HepG2 (cell line): ENCODE results near the gene ARHGAP26. TPM values are rescaled to one million over a fixed set of nuclear protein-coding genes. Genes with fewer than 3 reads are reported as not detected.

Experiments
- ATAC-seq: fragments of 200-7000 bp; cut with Tn5 transposase; 3 replicates; pipeline ENCODE4 v1.9.1; 2020; ENCODE audit warnings: mild to moderate bottlenecking, moderate library complexity
- BruUV-seq: library from RNA; stranded (reverse); fragments of 400-500 nt; replicated peaks from 2 replicates; lab custom pipeline; 2021; lab: Mats Ljungman, UMichigan
- CTCF ChIA-PET: fragments of 300-600 bp; formaldehyde crosslinking; extraction: SDS; loops from one replicate; lab custom pipeline; 2021; ENCODE audit warnings: low total read pairs, inconsistent platforms, low intra/inter-chr PET ratio; lab: Yijun Ruan, JAX
- POLR2A ChIA-PET: fragments of 350-600 bp; sonication (Branson Sonifier 250); formaldehyde crosslinking; loops from one replicate; lab custom pipeline; 2020; ENCODE audit warnings: antibody characterized with exemption, inconsistent platforms; lab: Yijun Ruan, JAX
- DNase-seq: peaks from one replicate; pipeline ENCODE4 v3.0.0-alpha.2; 2015; ENCODE audit warnings: low spot score
- FAIRE-seq: peaks from 3 replicates; lab custom pipeline; 2011; peaks lifted over from hg19 to GRCh38; lab: Jason Lieb, UNC
- H2AFZ ChIP-seq: one replicate; pipeline ENCODE4 v1.6.1; 2011; ENCODE audit warnings: low read length, inconsistent platforms
- H3K27ac ChIP-seq: fragments of 300-600 bp; 3 replicates; pipeline ENCODE4 v1.8.0; 2011; ENCODE audit warnings: mixed run types, mild to moderate bottlenecking, mixed read lengths, low read length, inconsistent platforms; ENCODE audit not compliant: insufficient read depth; ENCODE audit errors: extremely low read length
- H3K27me3 ChIP-seq, 2 experiments: fragments of 200-600 bp in 1 of 2; 2 replicates in 1 of 2; 3 replicates in 1 of 2; pipeline versions ENCODE4 v1.6.0 to v1.8.0; 2011; ENCODE audit warnings: low read length in 2 of 2, mild to moderate bottlenecking in 2 of 2, moderate library complexity in 2 of 2, inconsistent platforms in 1 of 2; ENCODE audit not compliant: insufficient read depth in 2 of 2, control insufficient read depth in 1 of 2
- H3K36me3 ChIP-seq, 2 experiments: fragments of 200-600 bp in 1 of 2; replicated peaks in 1 of 2; 2 replicates in 1 of 2; 3 replicates in 1 of 2; pipeline versions ENCODE4 v1.5.1 to v1.8.0; 2011; ENCODE audit warnings: low read length in 2 of 2, inconsistent platforms in 1 of 2; ENCODE audit not compliant: insufficient read depth in 2 of 2, control insufficient read depth in 1 of 2
- H3K4me1 ChIP-seq: 2 replicates; pipeline ENCODE4 v1.5.1; 2012; ENCODE audit warnings: low read length, inconsistent platforms; ENCODE audit not compliant: insufficient read depth
- H3K4me2 ChIP-seq: 2 replicates; pipeline ENCODE4 v1.6.0; 2011; ENCODE audit warnings: low read depth, low read length, inconsistent platforms
- H3K4me3 ChIP-seq, 3 experiments: fragments of 200-600 bp in 1 of 3; sonication (generic), shearing (Covaris generic) in 1 of 3; replicated peaks in 1 of 3; 2 replicates each; pipeline ENCODE4 v1.5.1; 2011 to 2016; ENCODE audit warnings: low read length in 3 of 3, inconsistent platforms in 2 of 3, low read depth in 2 of 3, mild to moderate bottlenecking in 2 of 3, control low read depth in 1 of 3, mixed read lengths in 1 of 3; ENCODE audit not compliant: insufficient read depth in 1 of 3
- H3K79me2 ChIP-seq: one replicate; pipeline ENCODE4 v1.6.1; 2011; ENCODE audit warnings: low read length, inconsistent platforms; ENCODE audit not compliant: insufficient read depth
- H3K9ac ChIP-seq: 2 replicates; pipeline ENCODE4 v1.6.0; 2011; ENCODE audit warnings: mild to moderate bottlenecking, low read depth, low read length, inconsistent platforms; ENCODE audit not compliant: insufficient read depth
- H3K9me3 ChIP-seq: 2 replicates; pipeline ENCODE4 v1.5.1; 2012; ENCODE audit warnings: mild to moderate bottlenecking, low read length
- H4K20me1 ChIP-seq: 2 replicates; pipeline ENCODE4 v1.6.0; 2011; ENCODE audit warnings: inconsistent platforms, mild to moderate bottlenecking, low read length, moderate library complexity; ENCODE audit not compliant: insufficient read depth
- CREM ChIP-seq, 2 experiments: sonication (generic) in 1 of 2; formaldehyde crosslinking in 1 of 2; IDR thresholded peaks; 2 replicates each; pipeline versions ENCODE4 v1.4.0 to v1.6.1; 2016 to 2020; ENCODE audit warnings: antibody characterized with exemption in 1 of 2, mild to moderate bottlenecking in 1 of 2, missing genetic modification reagents in 1 of 2
- GATA4 ChIP-seq: sonication (generic); IDR thresholded peaks from 2 replicates; pipeline ENCODE4 v1.6.1; 2016; ENCODE audit warnings: antibody characterized with exemption, low read depth, borderline replicate concordance
- HDAC1 ChIP-seq: sonication (generic); formaldehyde crosslinking; IDR thresholded peaks from 2 replicates; pipeline ENCODE4 v1.5.1; 2020; ENCODE audit warnings: mild to moderate bottlenecking, missing genetic modification reagents
- HMG20B ChIP-seq: conservative IDR thresholded peaks from 2 replicates; pipeline ENCODE4 v1.6.1; 2016; ENCODE audit warnings: missing genetic modification reagents, missing compliant biosample characterization
- MEF2D ChIP-seq: sonication (generic); formaldehyde crosslinking; IDR thresholded peaks from 2 replicates; pipeline ENCODE4 v1.5.1; 2020; ENCODE audit warnings: mild to moderate bottlenecking, missing genetic modification reagents
- RBFOX2 ChIP-seq: fragments of 200-400 bp; formaldehyde crosslinking; IDR thresholded peaks from 2 replicates; pipeline ENCODE4 v1.6.1; 2017; ENCODE audit warnings: low read depth, mild to moderate bottlenecking, low read length
- ZNF407 ChIP-seq: sonication (generic); formaldehyde crosslinking; IDR thresholded peaks from one replicate; pipeline ENCODE4 v1.5.1; 2020; ENCODE audit warnings: mild to moderate bottlenecking, missing genetic modification reagents; ENCODE audit errors: not compliant biosample characterization
- ZNF503 ChIP-seq: sonication (generic); formaldehyde crosslinking; IDR thresholded peaks from 2 replicates; pipeline ENCODE4 v1.4.0; 2020; ENCODE audit warnings: missing genetic modification reagents
- WGBS: methylation state at CpG from one replicate; pipeline ENCODE4 v1.1.6; 2017; ENCODE audit warnings: low lambda C conversion rate; 5-methylcytosine and 5-hydroxymethylcytosine counted together
- in situ Hi-C: cut with HindIII; loops from 2 replicates; pipeline ENCODE4 v1.10.0; 2017; ENCODE audit warnings: low pct_unique_long_range_greater_than_20kb; ENCODE audit not compliant: extremely low pct_ligation_motif_present
- intact Hi-C: fragments of 100-400 bp; cut with micrococcal nuclease; formaldehyde crosslinking; loops from one replicate; pipeline ENCODE4 v1.10.0; 2022; ENCODE audit not compliant: unreplicated experiment
- polyA plus RNA-seq, 8 experiments: library from polyadenylated mRNA; depleted of rRNA in 3 of 8; stranded (reverse) in 7 of 8; unstranded in 1 of 8; fragments of >200 nt; fragmentation: Illumina TruSeq in 4 of 8; extraction: Trizol in 4 of 8; gene quantifications; 2 replicates each; pipeline versions ENCODE4 v1.2.1 to v1.2.3, GENCODE V29; 2011 to 2016; ENCODE audit warnings: low read depth in 4 of 8, missing spikeins in 1 of 8, mixed read lengths in 1 of 8; ENCODE audit not compliant: insufficient read depth in 1 of 8
- total RNA-seq, 5 experiments: library from RNA; depleted of rRNA; stranded (reverse); fragments of >200 nt; fragmentation: Illumina TruSeq; extraction: Trizol; gene quantifications; 2 replicates each; pipeline ENCODE4 v1.2.3, GENCODE V29; 2016; ENCODE audit warnings: low read depth in 1 of 5

ARHGAP26 gene
- total and polyA plus RNA-seq, 2 of the 13 experiments (the other 11 are each of a cell fraction or from before 2014, with no cell fraction given): 9.6 to 18.2 TPM

GRCh38 chr5:142957528-142957927, 187.4 kb downstream of the ARHGAP26 start (continued):
- no peak for TF ChIP-seq ZNF407 (CRISPR knock-in tag)

GRCh38 chr5:142958944-142959682, 188.9 kb downstream of the ARHGAP26 start:
- POLR2A ChIA-PET: no interaction called here

More at GRCh38 chr5:142958944-142959682, 188.9 kb downstream of the ARHGAP26 start:
- ATAC-seq (no peak), FAIRE-seq (no peak), DNase-seq (no peak)
- Histone ChIP-seq H3K36me3 (no peaks in the 10 kb centered on the region), H3K4me2 (no peak overlapping the region), H3K4me3 (no peak overlapping the region), H3K27me3 (no peaks in the 10 kb centered on the region), H3K9ac (no peak overlapping the region), H3K4me1 (peaks cover 47% of the 10 kb centered on the region), H3K9me3 (no peaks in the 10 kb centered on the region), H4K20me1 (no peaks in the 10 kb centered on the region), H3K27ac (no peak overlapping the region), H2AFZ (no peak overlapping the region), H3K79me2 (no peaks in the 10 kb centered on the region)
- WGBS: 100% methylated on average over 1 of the region's 1 CpG
- CTCF ChIA-PET: no interaction called here
- intact Hi-C loops (no loop called here), in situ Hi-C loops (no loop called here)
- BruUV-seq: no TSS peak
- TF ChIP-seq HDAC1 (CRISPR knock-in tag) (no peak), RBFOX2 (no peak), GATA4 (no peak), HMG20B (no peak), MEF2D (CRISPR knock-in tag) (no peak), ZNF503 (CRISPR knock-in tag) (no peak), CREM (IDR thresholded peaks at IDR 0.05) (no peak), CREM (CRISPR knock-in tag; IDR thresholded peaks at IDR 0.05) (no peak)
